Occipital lobe (tissue), 2 donors: ENCODE measurements around the gene MON1B. TPM values are rescaled to one million over a fixed set of nuclear protein-coding genes. Genes with fewer than 3 reads are reported as not detected.

ENCODE experiments used
- DNase-seq: peaks from one replicate; lab custom pipeline; 2025; lab: John Stamatoyannopoulos, UW
- total RNA-seq: library from RNA; depleted of rRNA; stranded (reverse); fragments of >200 nt; gene quantifications from one replicate; pipeline ENCODE4 v1.2.3, GENCODE V29; 2014

MON1B gene
- total RNA-seq, 1 donor from 2014 or later: 8.3 TPM

DNA sequence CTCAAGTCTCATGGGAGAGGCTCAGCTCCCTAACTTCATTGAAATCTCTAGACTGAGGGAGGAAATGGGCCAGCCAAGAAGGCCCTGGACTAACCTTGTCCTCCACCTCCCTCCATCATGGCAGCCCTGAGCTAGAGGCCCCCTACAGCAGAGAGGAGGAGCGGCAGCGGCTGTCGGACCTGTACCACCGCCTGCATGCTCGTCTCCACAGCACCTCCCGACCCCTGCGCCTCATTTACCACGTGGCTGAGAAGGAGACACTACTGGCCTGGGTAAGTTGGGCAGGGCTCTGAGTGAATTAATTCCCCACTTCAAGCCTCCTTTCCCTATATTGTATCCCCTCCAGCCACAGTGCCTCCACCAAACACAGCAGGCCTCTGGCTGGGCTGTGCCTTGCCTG lies 4.4 kb downstream of the MON1B start:
- DNase-seq: no peak

DNA sequence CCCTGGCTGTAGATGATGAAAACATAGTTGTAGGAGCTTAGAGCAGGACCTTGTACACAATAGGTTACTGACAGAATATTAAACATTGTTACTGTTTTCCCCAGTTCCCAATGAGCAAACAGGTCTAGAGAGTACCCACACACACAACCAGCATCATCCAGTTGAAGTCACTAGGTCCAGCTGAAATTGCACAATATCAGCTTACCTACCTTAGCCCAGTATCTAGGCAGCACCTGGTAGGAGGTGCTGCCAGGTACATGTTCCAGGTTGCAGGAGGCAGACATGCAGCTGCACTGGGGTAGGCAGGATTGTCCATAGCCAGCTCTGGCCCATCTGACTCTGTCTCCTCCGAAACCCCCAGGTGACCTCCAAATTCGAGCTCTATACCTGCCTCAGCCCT lies 6.8 kb downstream of the MON1B start:
- DNase-seq: no peak

DNA sequence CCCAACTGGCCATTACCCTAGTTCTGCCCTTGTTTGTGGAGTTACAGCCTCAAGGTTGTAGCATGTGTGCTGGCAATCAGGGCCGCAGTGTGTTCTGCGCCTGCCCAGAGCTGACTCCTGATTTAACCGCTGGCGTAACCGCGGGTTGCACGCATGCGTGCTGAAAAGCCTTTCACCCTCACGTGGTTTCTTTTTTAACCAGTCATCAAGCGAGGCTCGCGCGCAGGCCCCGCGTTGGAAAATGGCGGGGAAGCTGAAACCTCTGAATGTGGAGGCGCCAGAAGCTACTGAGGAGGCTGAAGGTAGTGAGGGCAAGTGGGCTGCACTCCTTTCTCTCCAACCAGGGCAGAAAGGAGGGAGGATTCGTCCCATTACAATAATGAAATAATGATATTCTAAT lies 8.2 kb downstream of the MON1B start, which contains the start of gene SYCE1L:
Gene SYCE1L (plus strand): TSS at position 198 of the 400 bp plus-strand sequence. CDS start 44 bp downstream, at position 242.
- no peak for DNase-seq

DNA sequence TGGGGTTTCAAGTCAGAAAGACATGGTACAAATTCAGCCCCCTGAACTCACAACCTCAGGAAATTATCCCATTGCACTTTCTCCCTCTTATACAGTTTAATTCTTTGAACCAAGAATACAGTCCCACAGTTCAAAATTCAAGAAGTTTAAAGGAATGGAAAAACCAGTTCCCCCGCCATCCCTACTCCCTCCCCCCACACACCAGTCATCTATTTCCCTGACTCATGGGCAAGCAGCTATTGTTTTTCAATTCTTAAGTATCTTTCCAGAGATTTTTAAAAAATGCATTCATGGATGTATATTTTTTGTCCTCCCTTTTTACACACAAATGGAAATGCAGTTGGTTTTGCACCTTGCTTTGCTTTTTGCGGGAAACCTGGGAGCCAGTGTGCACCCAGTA lies 15.5 kb downstream of the MON1B start:
- no peak for DNase-seq

- no peak for DNase-seq
Observed at GRCh38 chr16:77207030-77207429, 16.0 kb downstream of the MON1B start.

- no peak for DNase-seq
Observed at GRCh38 chr16:77208382-77208781, 17.4 kb downstream of the MON1B start.

GRCh38 chr16:77211880-77212740 lies 21.1 kb downstream of the MON1B start:
- no peak for DNase-seq

DNA sequence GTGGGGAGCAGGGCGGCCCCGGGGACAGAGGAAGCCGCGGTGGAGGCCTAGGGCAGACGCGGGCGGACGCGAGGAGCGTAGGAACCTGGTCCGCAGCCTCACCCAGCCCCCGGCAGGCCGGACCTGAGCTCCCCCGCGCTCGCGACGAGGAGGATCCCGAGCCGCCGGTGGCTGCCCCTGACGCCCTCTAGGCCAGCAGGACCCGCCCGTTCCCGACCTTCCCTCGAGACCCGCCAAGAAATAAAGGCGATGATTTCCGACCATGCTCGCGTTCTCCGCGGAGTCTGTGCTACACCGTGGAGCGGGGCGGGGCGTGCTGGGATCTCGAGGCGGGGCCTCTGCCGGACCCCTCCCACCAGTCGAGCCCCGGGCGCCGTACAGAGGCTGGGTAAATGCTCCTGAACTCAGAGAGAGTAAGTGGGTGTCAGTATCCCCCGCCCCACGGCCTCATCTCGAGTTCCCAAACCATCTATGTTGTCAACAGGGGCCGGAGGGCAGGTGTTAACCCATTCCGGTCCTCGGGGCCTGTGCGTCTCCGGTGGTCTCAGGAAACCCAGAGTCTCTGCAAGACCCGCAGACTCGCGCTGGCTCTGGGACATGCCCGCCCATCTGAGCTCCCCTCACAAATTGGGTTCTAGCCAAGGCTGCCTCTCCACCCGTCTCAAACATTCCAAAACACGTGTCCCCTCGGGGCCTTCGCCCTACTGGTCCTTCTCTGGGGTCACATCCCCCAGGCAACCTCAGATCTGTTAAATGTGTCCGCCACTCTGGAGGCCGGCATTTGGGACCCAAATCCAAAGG lies 22.0 kb downstream of the MON1B start:
- no peak for DNase-seq

GRCh38 chr16:77213542-77214106 lies 22.6 kb downstream of the MON1B start:
- DNase-seq: peak; percentile 15

DNA sequence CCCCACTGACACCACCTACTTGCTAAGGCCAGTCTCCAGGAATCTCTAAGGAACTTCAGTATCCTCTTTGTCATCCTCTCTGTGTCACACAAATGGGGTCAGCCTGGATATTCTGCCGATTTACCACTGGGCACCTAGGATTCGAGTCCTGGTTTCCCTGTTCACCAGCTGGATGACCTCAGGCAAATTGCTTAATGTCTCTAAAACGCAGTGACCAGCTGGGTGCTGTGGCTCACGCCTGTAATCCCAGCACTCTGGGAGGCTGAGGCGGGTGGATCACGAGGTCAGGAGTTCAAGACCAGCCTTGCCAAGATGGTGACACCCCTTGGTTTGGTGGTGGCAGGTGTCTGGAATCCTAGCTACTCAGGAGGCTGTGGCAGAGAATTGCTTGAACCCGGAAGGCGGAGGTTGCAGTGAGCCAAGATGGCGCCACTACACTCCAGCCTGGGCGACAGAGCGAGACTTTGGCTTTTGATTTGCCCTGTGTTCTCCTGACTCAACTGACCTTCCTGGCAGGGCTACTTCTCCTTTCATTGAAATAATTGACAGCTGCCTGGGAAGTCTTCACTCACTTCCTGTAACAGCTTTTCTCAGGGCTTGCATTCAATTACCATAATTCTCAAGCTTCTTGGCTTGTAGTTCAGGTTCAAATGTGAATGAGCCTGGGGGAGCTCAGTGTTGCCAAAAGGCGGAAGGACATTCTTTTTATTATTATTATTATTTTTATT lies 23.6 kb downstream of the MON1B start:
- no peak for DNase-seq

DNA sequence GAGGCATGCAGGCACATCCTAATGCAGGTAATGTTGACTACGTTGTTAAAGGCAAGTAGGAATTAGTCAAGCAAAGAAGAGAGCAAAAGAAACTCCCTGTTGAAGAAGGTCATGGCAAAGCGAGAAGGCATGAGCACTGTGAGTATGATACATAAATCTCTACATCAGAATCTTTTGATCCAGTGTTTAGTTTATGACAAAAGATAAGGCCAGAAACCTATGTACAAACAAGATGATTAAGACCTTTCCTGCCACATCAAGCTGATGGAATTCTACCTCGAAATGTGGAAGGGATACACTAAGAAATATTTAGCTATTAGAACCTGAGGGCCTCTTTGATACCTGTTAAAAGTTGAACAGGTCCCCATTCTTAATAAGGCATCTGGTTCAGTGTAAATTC lies 28.4 kb downstream of the MON1B start:
- DNase-seq: no peak

- DNase-seq: no peak
Observed at GRCh38 chr16:77220427-77220826, 29.4 kb downstream of the MON1B start.

GRCh38 chr16:77221482-77221881 lies 30.5 kb downstream of the MON1B start:
- DNase-seq: no peak

GRCh38 chr16:77223184-77223583 lies 32.2 kb downstream of the MON1B start:
- no peak for DNase-seq

DNA sequence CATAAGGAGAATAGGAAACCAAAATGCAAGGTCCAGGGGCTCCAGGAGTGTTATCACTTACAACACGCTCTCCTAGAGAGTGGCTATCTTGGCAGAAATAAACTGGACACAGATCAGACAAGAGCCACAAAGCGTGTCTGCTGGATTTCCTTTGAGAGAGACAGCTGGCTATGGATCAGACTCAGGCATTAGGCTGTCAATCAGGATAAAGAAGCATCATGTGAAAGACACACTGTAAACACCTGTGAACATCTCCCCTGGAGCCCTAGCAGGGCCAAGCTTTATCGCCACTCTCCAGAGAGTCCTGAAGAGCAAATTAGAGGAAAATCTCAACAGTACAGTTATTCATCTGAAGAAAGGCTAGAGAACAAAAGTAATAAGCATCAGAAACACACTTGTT lies 34.2 kb downstream of the MON1B start:
- DNase-seq: no peak

- no peak for DNase-seq
Observed at GRCh38 chr16:77227745-77228144, 36.8 kb downstream of the MON1B start.

DNA sequence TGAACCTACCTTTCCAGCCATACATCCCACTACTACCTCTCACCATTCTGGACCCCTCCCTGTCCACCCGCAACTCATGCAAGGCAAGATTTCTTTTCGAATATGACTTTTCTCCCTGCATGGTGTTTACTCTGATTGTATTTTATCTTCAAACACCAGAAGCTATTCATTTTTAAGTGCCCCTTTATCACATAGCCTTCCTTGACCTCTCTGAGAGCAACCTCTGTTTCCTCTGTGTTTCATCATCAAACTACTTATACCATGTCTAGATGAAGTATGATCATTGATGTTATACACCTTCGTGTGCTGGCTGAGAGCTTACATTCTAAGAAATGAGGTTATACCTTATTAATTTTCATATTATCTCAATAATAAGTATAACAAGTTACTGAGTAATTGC lies 40.1 kb downstream of the MON1B start:
- DNase-seq: no peak

DNA sequence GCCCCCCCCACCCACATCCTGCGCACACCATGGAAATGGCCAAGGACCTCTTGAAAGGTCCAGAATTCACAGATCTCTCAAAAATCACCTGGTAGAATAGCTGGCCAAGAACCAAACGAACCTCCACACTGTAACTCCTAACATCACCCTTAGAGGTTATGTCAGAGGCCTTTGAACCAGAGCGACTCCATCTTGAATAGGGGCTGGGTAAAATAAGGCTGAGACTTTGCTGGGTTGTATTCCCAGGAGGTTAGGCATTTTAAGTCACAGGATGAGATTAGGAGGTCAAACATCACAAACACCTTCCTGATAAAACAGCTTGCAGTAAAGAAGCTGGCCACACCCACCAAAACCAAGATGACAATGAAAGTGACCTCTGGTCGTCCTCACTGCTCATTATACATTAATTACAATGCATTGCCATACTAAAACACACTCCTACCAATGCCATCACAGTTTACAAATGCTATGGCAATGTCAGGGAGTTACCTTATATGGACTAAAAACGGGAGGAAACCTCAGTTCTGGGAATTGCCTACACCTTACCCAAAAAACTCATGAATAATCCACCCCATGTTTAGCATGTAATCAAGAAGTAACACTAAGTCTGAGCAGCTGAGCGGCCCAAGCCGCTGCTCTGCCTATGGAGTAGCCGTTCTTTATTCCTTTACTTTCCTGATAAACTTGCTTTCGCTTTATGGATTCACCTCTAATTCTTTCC lies 43.0 kb downstream of the MON1B start:
- DNase-seq: no peak

DNA sequence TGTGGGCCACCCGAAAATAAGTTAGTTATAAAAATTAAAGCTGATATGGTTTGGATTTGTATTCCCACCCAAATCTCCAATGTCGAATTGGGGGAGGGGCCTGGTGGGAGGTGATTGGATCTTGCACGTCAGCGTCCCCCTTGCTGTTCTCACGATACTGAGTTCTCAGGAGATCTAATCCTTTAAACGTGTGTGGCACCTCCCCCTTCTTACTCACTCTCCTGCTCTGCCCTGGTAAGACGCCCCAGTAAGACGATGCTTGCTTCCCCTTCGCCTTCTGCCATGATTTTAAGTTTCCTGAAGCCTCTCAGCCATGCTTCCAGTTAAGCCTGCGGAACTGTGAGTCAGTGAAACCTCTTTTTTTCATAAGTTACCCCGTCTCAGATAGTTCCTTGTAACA lies 43.6 kb downstream of the MON1B start:
- DNase-seq: no peak

DNA sequence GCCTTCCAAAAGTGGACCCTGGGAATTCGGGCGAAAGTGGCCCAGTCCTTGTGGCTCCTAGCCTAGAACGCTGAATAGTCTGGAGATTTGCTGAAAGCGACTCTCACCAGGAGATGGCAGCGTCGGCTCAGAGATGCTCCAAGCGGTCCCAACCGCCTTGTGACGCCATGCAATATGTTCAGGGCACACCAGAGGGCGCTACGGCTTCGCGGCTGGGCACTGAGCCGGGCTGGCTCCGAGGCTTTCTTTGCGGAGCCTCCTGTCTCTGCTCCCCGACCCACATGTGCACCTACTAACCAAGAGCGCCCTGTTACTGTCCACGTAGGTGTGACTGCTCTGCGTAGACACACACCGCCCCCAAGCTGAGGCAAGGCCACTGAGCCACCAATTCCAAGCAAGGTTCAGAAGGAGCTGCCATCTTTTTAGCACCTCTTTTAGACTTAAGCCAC lies 45.1 kb downstream of the MON1B start:
- DNase-seq: peak; percentile 66

DNA sequence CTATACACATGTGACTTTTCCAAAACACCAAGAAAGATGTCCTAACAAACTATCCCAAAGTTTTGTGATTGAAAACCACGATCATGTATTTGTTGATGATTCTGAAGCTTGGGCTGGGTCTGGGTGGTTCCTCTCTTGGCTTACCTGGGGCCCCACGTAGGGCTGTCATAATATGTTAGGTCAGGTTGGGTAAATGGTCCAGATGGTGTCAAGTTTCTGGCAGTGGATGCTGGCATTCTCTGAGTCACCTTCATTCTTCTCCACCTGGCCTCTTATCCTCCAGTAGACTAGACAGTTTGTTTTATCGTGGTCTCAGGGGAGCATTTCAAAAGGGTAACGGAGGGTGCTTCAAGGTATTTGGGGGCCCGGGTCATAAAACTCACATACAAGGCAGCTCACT lies 47.6 kb downstream of the MON1B start:
- DNase-seq: no peak
